ENCODE measurements around the gene DSN1.

Gene DSN1, protein sequence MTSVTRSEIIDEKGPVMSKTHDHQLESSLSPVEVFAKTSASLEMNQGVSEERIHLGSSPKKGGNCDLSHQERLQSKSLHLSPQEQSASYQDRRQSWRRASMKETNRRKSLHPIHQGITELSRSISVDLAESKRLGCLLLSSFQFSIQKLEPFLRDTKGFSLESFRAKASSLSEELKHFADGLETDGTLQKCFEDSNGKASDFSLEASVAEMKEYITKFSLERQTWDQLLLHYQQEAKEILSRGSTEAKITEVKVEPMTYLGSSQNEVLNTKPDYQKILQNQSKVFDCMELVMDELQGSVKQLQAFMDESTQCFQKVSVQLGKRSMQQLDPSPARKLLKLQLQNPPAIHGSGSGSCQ

DNA sequence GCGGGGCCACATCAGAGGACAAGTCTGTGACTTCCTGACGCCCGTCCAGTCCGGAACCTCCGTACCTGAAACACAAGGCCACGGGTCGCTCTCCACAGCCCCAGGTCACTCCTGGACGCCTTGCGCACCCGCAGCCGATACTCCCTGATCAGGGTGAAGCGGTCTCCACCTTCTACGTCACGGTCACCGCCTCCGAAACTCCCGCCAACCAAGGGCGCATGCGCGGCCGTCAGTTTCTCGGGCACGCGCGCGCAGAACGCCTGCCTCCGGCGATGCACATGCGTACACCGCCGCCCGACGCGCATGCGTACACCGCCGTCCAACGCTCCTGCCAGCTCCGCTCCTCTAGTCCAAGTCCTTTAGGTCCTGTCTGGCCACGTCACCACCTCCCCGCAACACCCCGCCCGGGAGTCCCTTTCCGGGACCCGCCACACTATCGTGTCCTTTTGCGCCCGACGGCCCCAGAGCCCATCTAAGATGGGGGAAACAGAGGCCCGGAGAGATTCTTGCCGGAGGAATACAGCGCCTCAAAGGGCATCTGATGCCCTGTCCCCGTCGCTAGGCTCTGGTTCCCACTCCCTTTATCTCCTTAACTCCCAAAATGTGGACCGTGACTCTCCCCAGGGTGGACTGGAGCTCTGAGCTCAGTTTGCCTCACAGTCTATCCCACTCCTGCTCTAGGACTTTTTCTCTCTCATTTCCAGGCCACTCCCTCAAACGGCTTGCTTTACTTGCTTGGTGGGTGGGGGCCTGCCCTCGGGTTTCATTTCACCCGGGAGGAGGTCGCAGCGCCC is at the start of gene DSN1:
Gene DSN1 (minus strand): TSS at position 167 of the 794 bp plus-strand sequence. CDS start 2,305 bp downstream, outside the sequence.
- H3K27ac Mint-ChIP-seq, result peak within 1 kb of the TSS; percentile 100
- ATAC-seq, result peak; percentile 93
- H3K4me1 Mint-ChIP-seq, result peaks cover 27% of the 10 kb centered on the region
- peaks cover 3% of the 10 kb centered on the region for H3K27me3 Mint-ChIP-seq
- H3K4me3 Mint-ChIP-seq, result peak within 1 kb of the TSS; percentile 89
- H3K9me3 Mint-ChIP-seq, result peaks cover 3% of the 10 kb centered on the region
- peaks cover 10% of the 10 kb centered on the region for H3K36me3 Mint-ChIP-seq (ENCODE audit: low read depth)
- peak; percentile 100 for DNase-seq

DNA sequence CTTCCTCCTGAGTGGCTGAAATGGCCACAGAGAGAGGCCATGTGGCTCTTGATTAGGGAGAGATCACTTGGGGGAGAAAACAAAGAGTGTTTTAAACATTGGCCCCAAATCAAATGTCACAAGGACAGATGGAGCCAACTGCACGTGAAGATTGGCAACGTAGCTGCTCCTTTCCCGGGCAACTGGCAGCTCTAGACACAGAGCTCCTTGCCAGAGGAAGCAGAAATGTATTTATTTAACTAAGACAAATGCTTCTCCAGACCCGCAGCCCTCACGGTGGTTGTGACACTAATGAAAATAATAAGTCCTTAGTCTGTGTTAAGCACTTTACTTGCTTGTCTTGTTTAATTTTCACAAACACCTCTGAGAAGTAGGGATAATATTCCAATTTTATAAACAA is 49.6 kb upstream of the DSN1 start:
- ATAC-seq (no peak), DNase-seq (no peak)
- no peak overlapping the region for H3K4me3 Mint-ChIP-seq
- H3K9me3 Mint-ChIP-seq, result no peaks in the 10 kb centered on the region
- peaks cover 5% of the 10 kb centered on the region for H3K4me1 Mint-ChIP-seq
- no peak overlapping the region for H3K27ac Mint-ChIP-seq
- H3K36me3 Mint-ChIP-seq (ENCODE audit: low read depth), result no peaks in the 10 kb centered on the region
- no peaks in the 10 kb centered on the region for H3K27me3 Mint-ChIP-seq

DNA sequence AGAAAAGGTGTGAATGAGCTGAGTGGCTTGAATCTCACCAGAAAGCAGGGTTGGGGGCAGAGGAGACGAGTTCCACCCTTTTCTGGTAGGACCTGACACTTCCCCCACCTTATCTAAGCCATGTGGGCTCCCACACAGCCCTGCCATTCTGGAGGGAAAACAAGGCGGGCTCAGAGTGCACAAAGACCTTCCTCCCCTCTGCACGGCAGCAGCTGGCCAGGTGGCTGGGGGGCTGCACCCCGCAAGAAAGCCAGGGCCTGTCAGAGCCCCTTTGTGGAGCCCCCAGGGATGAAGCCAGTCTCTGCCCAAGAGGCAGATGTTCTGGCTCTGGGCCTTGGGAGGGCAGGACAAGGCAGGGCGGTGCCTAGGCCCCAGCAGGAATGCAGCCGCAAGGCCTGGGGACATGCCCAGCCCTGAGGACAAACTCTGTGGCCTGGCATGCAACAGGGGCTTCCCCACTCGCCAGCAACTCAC is 48.4 kb upstream of the DSN1 start:
- H3K4me1 Mint-ChIP-seq, result no peaks in the 10 kb centered on the region
- no peaks in the 10 kb centered on the region for H3K9me3 Mint-ChIP-seq
- DNase-seq (no peak), ATAC-seq (no peak)
- no peak overlapping the region for H3K4me3 Mint-ChIP-seq
- no peak overlapping the region for H3K27ac Mint-ChIP-seq
- H3K27me3 Mint-ChIP-seq, result no peaks in the 10 kb centered on the region
- no peaks in the 10 kb centered on the region for H3K36me3 Mint-ChIP-seq (ENCODE audit: low read depth)

DNA sequence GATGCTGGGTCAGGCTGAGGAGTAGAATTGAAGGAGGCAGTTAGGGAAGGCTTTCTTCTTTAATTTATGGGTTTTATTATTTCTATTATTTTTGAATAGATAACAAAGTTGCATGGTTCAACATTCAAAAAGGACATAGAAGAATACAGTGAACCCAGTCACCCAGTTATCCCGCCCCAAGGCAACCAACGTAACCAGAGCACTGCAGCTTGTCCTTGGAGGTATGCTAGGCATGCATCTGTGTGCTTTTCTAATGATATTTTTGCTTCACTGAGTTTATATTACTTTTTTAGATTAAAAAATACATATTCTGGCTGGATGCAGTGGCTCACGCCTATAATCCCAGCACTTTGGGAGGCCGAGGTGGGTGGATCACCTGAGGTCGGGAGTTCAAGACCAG is 47.4 kb upstream of the DSN1 start:
- ATAC-seq, result no peak
- no peaks in the 10 kb centered on the region for H3K4me1 Mint-ChIP-seq
- DNase-seq, result no peak
- H3K27me3 Mint-ChIP-seq, result no peaks in the 10 kb centered on the region
- no peak overlapping the region for H3K4me3 Mint-ChIP-seq
- H3K9me3 Mint-ChIP-seq, result no peaks in the 10 kb centered on the region
- H3K27ac Mint-ChIP-seq, result no peak overlapping the region
- no peaks in the 10 kb centered on the region for H3K36me3 Mint-ChIP-seq (ENCODE audit: low read depth)

DNA sequence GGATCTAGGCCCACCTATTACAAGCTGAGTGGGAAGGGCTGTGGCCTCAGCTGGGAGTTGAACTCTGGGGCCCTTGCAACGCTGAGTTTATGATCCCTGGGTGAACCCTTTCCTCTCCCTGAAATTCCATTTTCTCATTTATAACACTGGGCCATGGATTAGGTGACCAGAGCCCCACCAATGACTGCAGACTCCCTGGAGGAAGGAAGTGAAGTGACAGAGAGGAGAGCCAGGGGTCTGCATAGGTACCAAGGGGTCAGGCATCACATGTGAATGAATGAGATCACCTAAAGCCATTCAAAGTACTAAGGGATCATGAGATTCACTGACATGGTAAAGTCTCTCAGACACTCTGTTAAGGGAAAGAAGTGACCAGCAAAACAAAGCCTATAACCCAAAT is 46.5 kb upstream of the DSN1 start:
- ATAC-seq, result no peak
- Mint-ChIP-seq H3K9me3 (no peaks in the 10 kb centered on the region), H3K27ac (no peak overlapping the region), H3K36me3 (ENCODE audit: low read depth) (no peaks in the 10 kb centered on the region), H3K27me3 (no peaks in the 10 kb centered on the region), H3K4me3 (no peak overlapping the region), H3K4me1 (no peaks in the 10 kb centered on the region)
- no peak for DNase-seq

DNA sequence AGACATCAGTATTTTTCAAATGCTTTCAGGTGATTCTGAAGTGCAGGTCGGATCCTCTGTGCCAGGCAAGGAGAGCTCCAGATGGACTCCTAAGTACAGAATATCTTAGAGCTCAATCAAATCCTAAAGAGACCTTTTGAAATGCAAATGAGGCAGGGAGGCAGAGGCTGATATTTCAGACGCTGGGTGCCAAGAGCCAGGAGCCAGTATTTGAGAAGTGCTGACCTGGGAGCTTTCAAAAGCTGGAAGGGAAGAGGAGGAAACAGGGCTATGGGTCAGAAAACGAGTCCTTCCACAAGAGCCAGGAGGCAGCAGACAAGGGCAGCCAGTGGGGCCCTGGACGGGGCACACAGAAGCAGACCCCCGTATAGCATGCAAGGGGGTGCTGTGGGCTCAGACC is 46.1 kb upstream of the DSN1 start:
- Mint-ChIP-seq H3K27me3 (no peaks in the 10 kb centered on the region), H3K36me3 (ENCODE audit: low read depth) (no peaks in the 10 kb centered on the region), H3K4me3 (no peak overlapping the region), H3K9me3 (no peaks in the 10 kb centered on the region), H3K27ac (no peak overlapping the region), H3K4me1 (no peaks in the 10 kb centered on the region)
- DNase-seq, result no peak
- ATAC-seq, result no peak

DNA sequence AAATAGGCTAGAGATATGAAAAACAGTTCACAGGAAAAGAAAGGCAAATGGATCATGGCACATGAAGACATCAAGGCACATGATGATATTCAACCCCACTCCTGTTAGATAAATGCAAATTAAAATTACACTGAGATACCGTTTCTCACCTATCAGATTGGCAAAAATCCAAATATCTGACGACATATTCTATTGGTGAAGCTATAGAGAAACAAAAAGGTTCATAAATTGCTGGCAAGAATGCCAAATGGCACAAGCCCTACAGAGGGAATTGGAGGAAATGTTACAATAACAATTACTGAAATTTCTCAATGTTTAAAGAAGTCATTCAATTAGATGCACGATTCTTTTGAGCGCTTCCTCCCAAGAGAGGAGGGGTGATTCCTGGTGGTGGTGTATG is 45.3 kb upstream of the DSN1 start:
- Mint-ChIP-seq H3K9me3 (no peaks in the 10 kb centered on the region), H3K36me3 (ENCODE audit: low read depth) (no peaks in the 10 kb centered on the region), H3K27me3 (no peaks in the 10 kb centered on the region), H3K27ac (no peak overlapping the region), H3K4me1 (no peaks in the 10 kb centered on the region), H3K4me3 (no peak overlapping the region)
- no peak for ATAC-seq
- DNase-seq, result no peak

DNA sequence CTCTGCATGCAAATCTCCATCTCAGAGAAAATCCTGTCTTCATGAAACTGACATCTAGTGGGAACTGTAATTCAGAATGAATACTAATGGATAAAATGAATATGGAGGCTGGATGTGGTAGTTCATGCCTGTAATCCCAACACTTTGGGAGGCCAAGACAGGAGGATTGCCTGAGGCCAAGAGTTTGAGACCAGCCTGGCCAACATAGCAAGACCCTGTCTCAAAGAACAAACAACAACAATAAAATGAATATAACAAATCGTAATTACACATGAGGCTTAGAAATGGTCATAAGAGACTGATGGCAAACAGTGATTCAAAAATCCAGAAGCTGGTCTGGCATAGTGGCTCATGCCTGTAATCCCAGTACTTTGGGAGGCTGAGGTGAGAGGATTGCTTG is 44.6 kb upstream of the DSN1 start:
- no peaks in the 10 kb centered on the region for H3K36me3 Mint-ChIP-seq (ENCODE audit: low read depth)
- no peaks in the 10 kb centered on the region for H3K27me3 Mint-ChIP-seq
- ATAC-seq (no peak), DNase-seq (no peak)
- H3K27ac Mint-ChIP-seq, result no peak overlapping the region
- H3K4me1 Mint-ChIP-seq, result no peaks in the 10 kb centered on the region
- no peak overlapping the region for H3K4me3 Mint-ChIP-seq
- H3K9me3 Mint-ChIP-seq, result no peaks in the 10 kb centered on the region

DNA sequence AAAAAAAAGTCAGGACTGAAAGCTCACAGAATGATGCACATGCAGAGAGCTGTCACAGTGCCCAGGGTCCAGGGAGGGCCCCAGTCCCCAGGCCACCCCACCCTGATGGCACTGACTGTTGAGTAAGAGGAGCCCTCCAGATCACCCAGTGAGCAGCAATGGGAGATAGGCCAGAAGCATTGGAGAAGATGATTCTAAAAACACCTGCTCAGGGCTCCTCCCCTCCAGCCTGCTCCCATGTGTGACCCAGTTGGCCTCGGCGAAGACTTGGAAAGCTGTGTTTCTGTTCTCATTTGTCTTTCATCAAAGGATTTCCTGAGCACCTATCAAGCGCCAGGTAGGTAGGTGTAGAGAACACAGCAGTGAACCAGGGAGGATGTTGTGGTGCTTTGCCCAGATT is 43.9 kb upstream of the DSN1 start:
- ATAC-seq (no peak), DNase-seq (no peak)
- Mint-ChIP-seq H3K27ac (no peak overlapping the region), H3K36me3 (ENCODE audit: low read depth) (no peaks in the 10 kb centered on the region), H3K9me3 (no peaks in the 10 kb centered on the region), H3K4me3 (no peak overlapping the region), H3K4me1 (no peaks in the 10 kb centered on the region), H3K27me3 (no peaks in the 10 kb centered on the region)

DNA sequence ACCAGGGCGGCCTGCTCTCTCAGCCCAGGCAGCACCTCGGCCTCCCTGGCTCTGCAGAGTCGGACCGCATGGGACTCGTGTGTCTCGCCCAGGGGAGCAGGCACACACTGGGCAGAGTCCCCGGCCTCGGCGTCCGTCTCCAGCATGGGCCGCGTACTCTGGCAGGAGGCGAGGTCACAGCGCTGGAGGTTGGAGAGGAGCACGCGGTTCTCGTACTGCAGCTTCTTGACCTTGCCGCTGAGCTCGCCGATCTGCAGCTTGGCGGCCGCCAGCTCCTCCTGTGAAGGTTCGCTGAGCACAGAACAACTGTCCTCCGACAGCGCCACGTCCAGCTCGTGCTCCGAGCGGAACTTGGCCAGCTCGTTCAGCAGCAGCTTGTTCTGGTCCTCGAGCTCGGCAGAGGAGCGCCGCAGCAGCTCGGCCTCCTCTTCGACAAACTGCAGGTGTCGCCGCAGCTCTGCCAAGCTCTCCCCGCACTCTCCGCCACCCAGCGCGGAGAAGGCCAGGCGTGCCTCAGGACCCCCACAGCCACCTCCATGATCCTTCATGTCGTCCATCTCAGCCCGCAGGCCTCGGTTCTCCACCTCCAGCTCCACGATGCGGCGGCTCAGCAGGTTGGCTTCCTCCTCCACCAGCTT is 42.0 kb upstream of the DSN1 start:
- no peaks in the 10 kb centered on the region for H3K9me3 Mint-ChIP-seq
- no peak overlapping the region for H3K27ac Mint-ChIP-seq
- no peak overlapping the region for H3K4me3 Mint-ChIP-seq
- no peaks in the 10 kb centered on the region for H3K27me3 Mint-ChIP-seq
- H3K36me3 Mint-ChIP-seq (ENCODE audit: low read depth), result no peaks in the 10 kb centered on the region
- ATAC-seq (no peak), DNase-seq (no peak)
- H3K4me1 Mint-ChIP-seq, result no peaks in the 10 kb centered on the region

DNA sequence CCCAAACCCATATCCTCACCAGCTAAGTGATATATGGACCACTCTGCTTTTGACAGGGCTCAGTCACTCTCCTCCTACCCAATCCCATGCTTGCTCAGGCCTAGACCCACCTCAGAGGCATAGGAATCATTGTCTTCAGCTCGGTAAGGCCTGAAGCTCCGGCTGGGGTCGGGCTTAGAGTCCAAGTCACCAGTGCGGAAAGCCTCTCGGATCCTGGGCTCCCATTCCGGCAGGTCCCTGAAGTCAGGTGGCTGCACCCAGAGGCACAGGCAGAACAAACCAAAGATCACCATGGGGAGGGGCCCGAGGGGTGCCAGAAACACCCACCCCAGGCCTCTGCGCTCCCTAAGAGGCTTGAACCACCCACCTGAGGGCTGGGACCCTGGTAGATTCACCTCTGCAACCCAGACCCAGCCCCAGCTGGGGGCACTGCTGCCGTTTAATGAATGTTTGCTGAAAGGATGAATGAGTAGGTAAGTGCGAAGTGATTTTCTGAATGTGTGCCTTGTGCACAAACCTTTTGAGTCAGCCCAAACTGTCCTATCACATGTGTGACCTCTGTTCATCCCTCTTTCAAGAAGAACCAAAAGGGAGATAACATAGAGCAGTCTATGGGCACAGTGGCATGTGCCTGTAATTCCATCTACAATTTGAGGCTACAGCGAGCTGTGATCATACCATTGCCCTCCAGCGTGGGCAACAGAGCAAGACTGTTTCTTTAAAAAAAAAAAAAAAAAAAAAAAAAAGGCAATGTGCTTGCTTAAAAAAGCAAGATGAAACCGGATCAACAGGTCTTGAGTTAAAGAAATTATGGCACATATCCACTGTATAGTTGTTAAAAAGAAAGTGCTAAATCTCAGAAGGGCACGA is 39.3 kb upstream of the DSN1 start:
- Mint-ChIP-seq H3K27ac (no peak overlapping the region), H3K4me1 (no peaks in the 10 kb centered on the region), H3K9me3 (no peaks in the 10 kb centered on the region), H3K4me3 (no peak overlapping the region), H3K27me3 (no peaks in the 10 kb centered on the region), H3K36me3 (ENCODE audit: low read depth) (no peaks in the 10 kb centered on the region)
- DNase-seq (no peak), ATAC-seq (no peak)

DNA sequence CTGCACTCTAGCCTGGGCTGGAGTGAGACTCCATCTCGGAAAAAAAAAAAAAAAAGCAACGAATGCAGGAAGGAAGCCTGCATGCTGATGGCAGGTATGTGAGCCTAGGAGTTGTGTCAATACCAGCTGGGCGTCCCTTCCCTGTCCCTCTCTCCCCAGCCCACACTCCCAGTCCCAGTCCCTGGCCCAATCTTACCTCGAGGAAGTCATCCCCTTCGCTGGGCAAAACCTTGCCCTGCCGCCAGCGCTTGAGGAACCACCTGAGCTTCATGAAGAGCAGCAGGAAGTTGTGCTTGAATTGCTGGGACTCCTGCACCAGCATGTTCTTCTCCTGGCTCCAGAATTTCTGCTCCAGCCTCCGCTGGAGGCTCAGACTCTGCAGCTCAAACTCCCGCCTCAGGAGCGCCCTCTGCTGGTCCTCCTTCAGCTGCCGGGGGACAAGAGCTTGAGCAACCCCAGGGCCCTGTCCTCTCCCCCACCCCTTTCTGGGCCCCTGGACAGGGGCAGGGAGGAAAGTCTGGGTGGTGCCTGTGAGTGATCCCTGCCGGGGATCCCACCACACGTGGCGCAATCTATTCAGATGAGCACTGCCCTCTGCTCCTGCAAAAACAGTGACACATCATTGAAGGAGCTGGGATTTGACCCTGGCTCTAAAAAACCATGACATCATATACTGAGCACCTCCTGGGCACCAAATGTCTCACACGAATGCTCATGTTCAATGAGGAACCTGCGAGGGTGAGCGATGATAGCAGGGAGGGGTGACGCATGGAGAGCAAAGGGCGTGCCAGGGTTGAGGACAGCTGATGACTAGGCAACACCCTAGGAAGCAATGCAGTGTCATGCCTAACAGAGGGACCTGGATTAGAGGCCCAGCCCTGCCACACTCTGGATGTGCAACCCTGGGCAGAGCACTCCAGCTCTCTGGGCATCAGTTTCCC is 35.0 kb upstream of the DSN1 start:
- Mint-ChIP-seq H3K9me3 (no peaks in the 10 kb centered on the region), H3K4me1 (no peaks in the 10 kb centered on the region), H3K27ac (no peak overlapping the region), H3K36me3 (ENCODE audit: low read depth) (no peaks in the 10 kb centered on the region), H3K27me3 (no peaks in the 10 kb centered on the region), H3K4me3 (no peak overlapping the region)
- DNase-seq, result peak; percentile 85
- peak; percentile 61 for ATAC-seq

DNA sequence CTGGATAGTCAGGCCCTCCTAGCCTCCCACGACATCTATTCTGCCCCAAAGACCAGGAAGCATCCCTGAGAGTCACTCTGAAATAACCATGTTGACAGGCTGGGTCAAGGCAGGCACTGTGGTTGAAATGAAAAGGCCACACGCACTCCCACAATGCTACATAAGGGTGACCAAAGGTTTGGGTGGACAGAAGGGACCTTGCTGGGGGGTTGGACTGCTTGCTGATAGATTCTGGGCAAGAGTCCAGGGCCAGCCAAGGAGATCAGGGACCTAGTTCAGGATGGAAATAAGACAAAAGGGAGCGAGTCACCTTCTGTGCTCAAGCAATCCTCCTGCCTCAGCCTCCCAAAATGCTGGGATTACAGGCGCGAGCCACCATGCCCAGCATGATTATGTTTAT is 32.5 kb upstream of the DSN1 start:
- H3K27me3 Mint-ChIP-seq, result no peaks in the 10 kb centered on the region
- H3K36me3 Mint-ChIP-seq (ENCODE audit: low read depth), result no peaks in the 10 kb centered on the region
- DNase-seq (no peak), ATAC-seq (no peak)
- no peaks in the 10 kb centered on the region for H3K9me3 Mint-ChIP-seq
- no peak overlapping the region for H3K27ac Mint-ChIP-seq
- H3K4me1 Mint-ChIP-seq, result no peaks in the 10 kb centered on the region
- no peak overlapping the region for H3K4me3 Mint-ChIP-seq
